Ishikawa (cell line): ENCODE measurements around the gene SBF2.

Source experiments
- CEBPB ChIP-seq: IDR thresholded peaks from 2 replicates; pipeline ENCODE4 v1.6.1; 2012
- CREB1 ChIP-seq: IDR thresholded peaks from 2 replicates; pipeline ENCODE4 v1.6.1; 2012; ENCODE audit warnings: low read depth
- EGR1 ChIP-seq: IDR thresholded peaks from 2 replicates; pipeline ENCODE4 v1.6.1; 2012
- EP300 ChIP-seq: IDR thresholded peaks from 2 replicates; pipeline ENCODE4 v1.6.1; 2012; ENCODE audit warnings: borderline replicate concordance
- FOXM1 ChIP-seq: IDR thresholded peaks from 2 replicates; pipeline ENCODE4 v1.6.1; 2012; ENCODE audit warnings: low read depth, borderline replicate concordance
- NFIC ChIP-seq: IDR thresholded peaks from 2 replicates; pipeline ENCODE4 v1.6.1; 2012
- RAD21 ChIP-seq: IDR thresholded peaks from 2 replicates; pipeline ENCODE4 v1.6.1; 2012; ENCODE audit warnings: low read depth
- TAF1 ChIP-seq: IDR thresholded peaks from 2 replicates; pipeline ENCODE4 v1.6.1; 2012; ENCODE audit warnings: low read depth, mild to moderate bottlenecking
- TCF12 ChIP-seq: IDR thresholded peaks from 2 replicates; pipeline ENCODE4 v1.6.1; 2012; ENCODE audit warnings: low read depth
- TEAD4 ChIP-seq: IDR thresholded peaks from 2 replicates; pipeline ENCODE4 v1.6.1; 2012
- YY1 ChIP-seq: IDR thresholded peaks from 2 replicates; pipeline ENCODE4 v1.6.1; 2012; ENCODE audit warnings: low read depth
- ZBTB7A ChIP-seq: IDR thresholded peaks from 2 replicates; pipeline ENCODE4 v1.6.1; 2012; ENCODE audit warnings: low read depth
- TF ChIP-seq, protein P1 (sequence below): IDR thresholded peaks from 2 replicates; pipeline ENCODE4 v1.6.1; 2012; ENCODE audit warnings: low read depth, mild to moderate bottlenecking
- TF ChIP-seq, protein P2 (sequence below): IDR thresholded peaks from 2 replicates; pipeline ENCODE4 v1.6.1; 2012
- TF ChIP-seq, protein P3 (sequence below): IDR thresholded peaks from 2 replicates; pipeline ENCODE4 v1.6.1; 2012

Gene SBF2

DNA sequence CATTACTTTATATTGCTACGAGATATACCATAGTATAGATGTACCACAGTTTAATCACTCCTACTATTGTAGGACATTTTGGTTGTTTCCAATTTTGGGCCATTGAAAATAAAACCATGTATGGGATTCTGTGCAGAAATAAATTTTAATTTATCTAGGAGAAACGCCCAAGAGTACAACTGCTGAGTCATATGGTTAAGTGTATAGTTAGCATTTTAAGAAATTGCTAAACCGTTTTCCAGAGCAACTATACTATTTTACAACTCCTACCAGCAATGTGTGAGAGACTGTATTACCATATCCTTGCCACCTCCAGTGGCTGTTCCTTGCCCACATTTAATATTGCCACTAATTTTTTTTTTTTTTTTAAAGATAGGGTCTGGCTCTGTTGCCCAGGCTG lies 163.1 kb downstream of the SBF2 start:
- no peak for TF ChIP-seq RAD21

DNA sequence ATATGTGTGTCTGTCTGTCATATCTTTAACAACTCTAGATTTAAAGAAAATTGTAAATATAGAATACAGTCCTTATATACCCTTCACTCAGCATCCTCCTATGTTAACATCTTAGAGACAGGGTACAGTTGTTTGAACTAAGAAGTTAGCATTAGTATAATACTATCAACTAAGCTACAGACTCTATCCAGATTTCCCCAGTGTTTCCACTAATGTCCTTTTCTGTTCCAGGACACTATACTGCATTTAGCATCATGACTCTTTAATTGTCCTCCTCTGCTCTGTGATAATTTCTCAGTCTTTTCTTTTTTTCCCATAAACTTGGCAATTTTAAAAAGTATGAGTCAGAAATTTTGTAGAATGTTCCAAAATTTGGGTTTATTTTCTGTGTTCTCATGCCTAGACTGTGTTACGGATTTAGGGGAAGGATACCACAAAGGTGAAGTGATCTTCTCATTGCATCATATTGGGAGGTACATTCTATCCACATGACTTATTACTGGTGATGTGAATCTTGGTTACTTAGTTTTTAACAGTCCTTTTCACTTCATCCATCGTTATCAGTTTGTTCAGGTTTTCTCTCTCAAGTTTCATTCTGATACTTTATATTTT lies 168.4 kb downstream of the SBF2 start:
- TF ChIP-seq, protein P1, sequence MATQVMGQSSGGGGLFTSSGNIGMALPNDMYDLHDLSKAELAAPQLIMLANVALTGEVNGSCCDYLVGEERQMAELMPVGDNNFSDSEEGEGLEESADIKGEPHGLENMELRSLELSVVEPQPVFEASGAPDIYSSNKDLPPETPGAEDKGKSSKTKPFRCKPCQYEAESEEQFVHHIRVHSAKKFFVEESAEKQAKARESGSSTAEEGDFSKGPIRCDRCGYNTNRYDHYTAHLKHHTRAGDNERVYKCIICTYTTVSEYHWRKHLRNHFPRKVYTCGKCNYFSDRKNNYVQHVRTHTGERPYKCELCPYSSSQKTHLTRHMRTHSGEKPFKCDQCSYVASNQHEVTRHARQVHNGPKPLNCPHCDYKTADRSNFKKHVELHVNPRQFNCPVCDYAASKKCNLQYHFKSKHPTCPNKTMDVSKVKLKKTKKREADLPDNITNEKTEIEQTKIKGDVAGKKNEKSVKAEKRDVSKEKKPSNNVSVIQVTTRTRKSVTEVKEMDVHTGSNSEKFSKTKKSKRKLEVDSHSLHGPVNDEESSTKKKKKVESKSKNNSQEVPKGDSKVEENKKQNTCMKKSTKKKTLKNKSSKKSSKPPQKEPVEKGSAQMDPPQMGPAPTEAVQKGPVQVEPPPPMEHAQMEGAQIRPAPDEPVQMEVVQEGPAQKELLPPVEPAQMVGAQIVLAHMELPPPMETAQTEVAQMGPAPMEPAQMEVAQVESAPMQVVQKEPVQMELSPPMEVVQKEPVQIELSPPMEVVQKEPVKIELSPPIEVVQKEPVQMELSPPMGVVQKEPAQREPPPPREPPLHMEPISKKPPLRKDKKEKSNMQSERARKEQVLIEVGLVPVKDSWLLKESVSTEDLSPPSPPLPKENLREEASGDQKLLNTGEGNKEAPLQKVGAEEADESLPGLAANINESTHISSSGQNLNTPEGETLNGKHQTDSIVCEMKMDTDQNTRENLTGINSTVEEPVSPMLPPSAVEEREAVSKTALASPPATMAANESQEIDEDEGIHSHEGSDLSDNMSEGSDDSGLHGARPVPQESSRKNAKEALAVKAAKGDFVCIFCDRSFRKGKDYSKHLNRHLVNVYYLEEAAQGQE = no peak
- 0 out of 2 replicates have a peak, but pooled peaks have one; percentile 4 for TF ChIP-seq CEBPB
- no peak for TF ChIP-seq ZBTB7A
- no peak for TF ChIP-seq TAF1
- TF ChIP-seq EP300 = no peak
- no peak for TF ChIP-seq EGR1
- TF ChIP-seq NFIC = no peak

DNA sequence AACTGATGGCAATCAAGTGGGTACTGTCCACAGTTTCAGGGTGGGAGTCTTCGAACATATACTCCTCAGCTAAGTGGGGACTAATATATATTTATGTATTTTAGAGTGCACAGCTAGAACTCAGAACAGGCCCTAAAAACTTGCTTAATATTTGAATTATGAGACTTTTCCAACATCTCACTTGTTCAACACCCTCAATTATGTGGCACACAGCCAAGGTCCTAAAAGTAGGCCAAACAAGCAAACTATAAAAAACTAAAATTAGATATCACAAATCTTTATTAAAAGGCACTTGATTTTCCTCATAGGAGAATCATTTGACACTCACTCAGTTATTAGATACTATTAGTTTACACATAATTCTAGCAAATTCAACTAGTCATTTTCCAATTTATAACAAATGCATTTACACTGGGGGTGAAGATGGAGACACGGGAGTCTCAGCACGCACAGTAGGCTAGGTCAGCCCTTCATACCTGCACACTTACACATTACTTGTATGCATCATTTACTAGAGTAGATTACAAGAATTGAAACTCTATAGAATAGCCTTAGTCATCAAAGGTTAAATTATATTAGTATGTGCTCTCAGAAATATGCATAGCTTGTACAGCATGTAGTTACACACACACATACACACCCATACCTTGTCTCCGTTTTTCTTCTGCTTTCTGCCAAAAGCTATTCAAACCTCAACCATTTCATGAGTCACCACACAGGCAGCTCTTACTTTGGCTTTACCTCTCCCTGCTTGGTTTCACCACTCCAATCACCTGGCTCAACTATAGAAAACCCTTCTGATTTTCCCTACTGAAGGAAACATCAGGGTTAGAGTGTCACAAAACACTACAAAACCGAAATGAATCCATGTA lies 171.5 kb downstream of the SBF2 start:
- no peak for TF ChIP-seq CEBPB
- peak; percentile 70; the same call in 1 of the 2 replicates for TF ChIP-seq TEAD4

DNA sequence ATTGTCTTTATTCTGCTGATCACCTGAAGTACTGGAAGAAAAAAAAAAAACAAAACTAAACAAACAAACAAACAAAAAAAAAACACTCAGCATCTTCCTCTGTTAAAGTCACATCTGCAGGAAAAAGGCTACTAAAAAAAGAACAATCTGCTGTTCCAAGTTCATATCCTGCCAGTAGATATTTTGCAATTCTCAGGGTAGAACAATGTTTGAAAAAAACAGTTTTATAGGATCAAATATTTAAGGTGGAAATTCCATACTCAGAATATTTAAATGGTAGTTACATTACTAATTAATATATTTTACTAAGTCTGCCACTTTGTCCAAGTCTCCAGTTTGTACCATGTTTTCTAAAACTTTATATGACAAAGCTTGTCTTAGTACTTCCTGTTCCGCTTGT lies 175.2 kb downstream of the SBF2 start:
- TF ChIP-seq, protein P2, sequence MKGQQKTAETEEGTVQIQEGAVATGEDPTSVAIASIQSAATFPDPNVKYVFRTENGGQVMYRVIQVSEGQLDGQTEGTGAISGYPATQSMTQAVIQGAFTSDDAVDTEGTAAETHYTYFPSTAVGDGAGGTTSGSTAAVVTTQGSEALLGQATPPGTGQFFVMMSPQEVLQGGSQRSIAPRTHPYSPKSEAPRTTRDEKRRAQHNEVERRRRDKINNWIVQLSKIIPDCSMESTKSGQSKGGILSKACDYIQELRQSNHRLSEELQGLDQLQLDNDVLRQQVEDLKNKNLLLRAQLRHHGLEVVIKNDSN = no peak
- TF ChIP-seq TEAD4 (no peak), NFIC (no peak), RAD21 (no peak), YY1 (no peak), TCF12 (no peak), EP300 (no peak), FOXM1 (no peak), TAF1 (no peak), ZBTB7A (no peak), EGR1 (no peak), CEBPB (no peak), CREB1 (no peak)
- TF ChIP-seq, protein P1 = no peak
- TF ChIP-seq, protein P3, sequence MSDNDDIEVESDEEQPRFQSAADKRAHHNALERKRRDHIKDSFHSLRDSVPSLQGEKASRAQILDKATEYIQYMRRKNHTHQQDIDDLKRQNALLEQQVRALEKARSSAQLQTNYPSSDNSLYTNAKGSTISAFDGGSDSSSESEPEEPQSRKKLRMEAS = no peak

DNA sequence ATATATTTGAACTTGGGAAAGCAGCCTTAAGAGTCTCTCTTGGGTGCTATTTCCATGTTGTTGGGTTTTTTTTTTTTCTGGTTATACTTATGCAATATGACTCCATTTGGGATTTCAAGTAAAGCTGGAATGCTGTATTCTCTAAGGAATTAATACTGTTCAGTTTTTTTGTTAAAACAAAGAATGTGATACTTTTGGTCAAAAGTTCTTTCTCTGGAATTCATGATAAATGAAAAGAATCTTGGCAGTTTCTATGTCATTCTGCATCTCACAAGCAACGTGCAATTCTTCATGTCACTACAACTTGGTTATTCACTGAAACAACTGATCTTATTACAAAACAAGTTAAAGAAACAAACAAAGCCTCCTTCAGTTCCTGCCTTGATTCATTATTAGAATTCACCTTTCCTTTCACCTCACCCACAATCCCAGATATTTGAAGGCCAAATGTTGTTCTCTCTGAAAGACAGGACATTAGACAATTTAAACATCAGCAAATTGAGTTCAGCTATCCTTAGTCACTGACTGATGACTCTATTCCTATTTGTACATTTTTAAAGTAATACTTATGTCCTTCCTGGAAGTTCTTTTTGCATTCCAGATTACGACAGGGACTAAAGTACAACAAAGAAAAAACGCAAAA lies 176.2 kb downstream of the SBF2 start:
- TF ChIP-seq EP300 = no peak

DNA sequence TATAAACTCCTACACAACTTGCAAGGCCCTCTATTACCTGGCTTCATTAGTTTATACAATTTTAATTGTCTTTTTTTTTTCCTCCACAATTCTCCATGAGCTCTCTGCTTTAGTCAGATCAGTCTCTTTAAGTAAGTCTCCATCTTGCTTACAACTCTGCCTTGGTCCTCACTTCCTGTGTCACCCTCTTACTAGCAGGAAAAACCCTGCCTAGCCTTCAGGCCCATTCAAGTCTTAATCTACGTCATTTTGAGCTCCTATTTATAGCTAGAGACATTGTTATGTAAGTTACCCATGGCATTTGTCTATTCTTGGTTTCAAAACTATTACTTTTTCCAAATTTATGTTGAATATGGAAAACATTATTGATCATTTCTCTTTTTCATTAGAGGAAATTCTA lies 177.4 kb downstream of the SBF2 start:
- TF ChIP-seq YY1 (no peak), TAF1 (no peak), CREB1 (no peak), TCF12 (no peak), EP300 (no peak), RAD21 (no peak), EGR1 (no peak)
- TF ChIP-seq, protein P1 = no peak
